Mesenchymal stem cell (in vitro differentiated cells and primary cell): ENCODE data around the gene ZC3H18.
A peak's percentile ranks its signal among the peaks of the same experiment; 100 is the strongest.

Experiments used
- DNase-seq: peaks from one replicate; pipeline ENCODE4 v3.0.0-alpha.2; 2013
- H2AFZ ChIP-seq: one replicate; pipeline ENCODE4 v1.6.1; 2013; ENCODE audit warnings: low read depth, mild to moderate bottlenecking, control low read depth, inconsistent platforms, low read length, moderate library complexity
- H2AK5ac ChIP-seq: 2 replicates; pipeline ENCODE4 v1.6.1; 2013; ENCODE audit warnings: low read length, moderate library complexity, mild to moderate bottlenecking, inconsistent platforms; ENCODE audit not compliant: severe bottlenecking
- H2BK120ac ChIP-seq: one replicate; pipeline ENCODE4 v1.6.1; 2013; ENCODE audit warnings: low read depth, mild to moderate bottlenecking, inconsistent platforms, low read length, moderate library complexity
- H2BK12ac ChIP-seq, 2 experiments: one replicate each; pipeline ENCODE4 v1.6.1; 2013; ENCODE audit warnings: inconsistent platforms in 2 of 2, low read length in 2 of 2, mild to moderate bottlenecking in 2 of 2, moderate library complexity in 2 of 2, control low read depth in 1 of 2
- H2BK15ac ChIP-seq: one replicate; pipeline ENCODE4 v1.6.1; 2013; ENCODE audit warnings: mild to moderate bottlenecking, low read depth, inconsistent platforms; ENCODE audit not compliant: poor library complexity, severe bottlenecking
- H2BK5ac ChIP-seq: 2 replicates; pipeline ENCODE4 v1.6.1; 2013; ENCODE audit warnings: low read depth, mild to moderate bottlenecking, low read length, control low read depth, inconsistent platforms; ENCODE audit not compliant: poor library complexity, severe bottlenecking
- H3K14ac ChIP-seq, 2 experiments: one replicate each; pipeline ENCODE4 v1.6.1; 2013; ENCODE audit warnings: inconsistent platforms in 2 of 2, low read length in 2 of 2, control low read depth in 1 of 2, mild to moderate bottlenecking in 1 of 2, moderate library complexity in 1 of 2
- H3K18ac ChIP-seq, 2 experiments: one replicate each; pipeline ENCODE4 v1.6.1; 2013; ENCODE audit warnings: inconsistent platforms in 2 of 2, low read length in 2 of 2, control low read depth in 1 of 2, low read depth in 1 of 2, mild to moderate bottlenecking in 1 of 2
- H3K23ac ChIP-seq, 2 experiments: one replicate each; pipeline ENCODE4 v1.6.1; 2013; ENCODE audit warnings: inconsistent platforms in 2 of 2, low read length in 2 of 2, mild to moderate bottlenecking in 2 of 2, moderate library complexity in 2 of 2, control low read depth in 1 of 2
- H3K27ac ChIP-seq: 2 replicates; pipeline ENCODE4 v1.5.1; 2013; ENCODE audit warnings: mild to moderate bottlenecking, moderate library complexity, low read length, control low read depth, inconsistent platforms; ENCODE audit not compliant: poor library complexity, severe bottlenecking
- H3K27me3 ChIP-seq, 2 experiments: 2 replicates each; pipeline versions ENCODE4 v1.6.1 to v1.7.0; 2013; ENCODE audit warnings: low read length in 2 of 2, mild to moderate bottlenecking in 2 of 2, moderate library complexity in 2 of 2, control low read depth in 1 of 2, inconsistent platforms in 1 of 2; ENCODE audit not compliant: control insufficient read depth in 1 of 2, insufficient read depth in 1 of 2
- H3K36me3 ChIP-seq, 2 experiments: 2 replicates each; pipeline versions ENCODE4 v1.6.1 to v1.7.0; 2013; ENCODE audit warnings: low read length in 2 of 2, control low read depth in 1 of 2, inconsistent platforms in 1 of 2, low read depth in 1 of 2, mild to moderate bottlenecking in 1 of 2; ENCODE audit not compliant: insufficient read depth in 2 of 2, control insufficient read depth in 1 of 2
- H3K4ac ChIP-seq, 2 experiments: one replicate each; pipeline ENCODE4 v1.6.1; 2013; ENCODE audit warnings: inconsistent platforms in 2 of 2, low read length in 2 of 2, mild to moderate bottlenecking in 2 of 2, moderate library complexity in 2 of 2, control low read depth in 1 of 2, low read depth in 1 of 2
- H3K4me1 ChIP-seq: 2 replicates; pipeline ENCODE4 v1.6.1; 2013; ENCODE audit warnings: low read depth, low read length, control low read depth; ENCODE audit not compliant: control insufficient read depth, insufficient read depth
- H3K4me2 ChIP-seq: 2 replicates; pipeline ENCODE4 v1.6.1; 2013; ENCODE audit warnings: low read length, mild to moderate bottlenecking, inconsistent platforms; ENCODE audit not compliant: poor library complexity, severe bottlenecking
- H3K4me3 ChIP-seq, 2 experiments: 2 replicates each; pipeline versions ENCODE4 v1.5.1 to v1.7.0; 2013; ENCODE audit warnings: low read length in 2 of 2, mild to moderate bottlenecking in 2 of 2, control low read depth in 1 of 2, low read depth in 1 of 2; ENCODE audit not compliant: insufficient read depth in 1 of 2
- H3K79me1 ChIP-seq: replicated peaks from 2 replicates; pipeline ENCODE4 v1.6.1; 2013; ENCODE audit warnings: mild to moderate bottlenecking, control low read depth, low read length, inconsistent platforms; ENCODE audit not compliant: poor library complexity, severe bottlenecking
- H3K9ac ChIP-seq: 2 replicates; pipeline ENCODE4 v1.7.0; 2013; ENCODE audit warnings: mild to moderate bottlenecking, low read length, moderate library complexity
- H3K9me3 ChIP-seq: 2 replicates; pipeline ENCODE4 v1.7.0; 2013; ENCODE audit warnings: mild to moderate bottlenecking, low read length; ENCODE audit not compliant: control insufficient read depth
- H4K8ac ChIP-seq: one replicate; pipeline ENCODE4 v1.6.1; 2013; ENCODE audit warnings: inconsistent platforms, mild to moderate bottlenecking, low read length, moderate library complexity
- H4K91ac ChIP-seq: one replicate; pipeline ENCODE4 v1.6.1; 2013; ENCODE audit warnings: mild to moderate bottlenecking, low read length, inconsistent platforms
- WGBS: methylation state at CpG from one replicate; pipeline ENCODE4 v1.1.7; 2013; ENCODE audit warnings: mixed read lengths; 5-methylcytosine and 5-hydroxymethylcytosine counted together

The ZC3H18 gene

GRCh38 chr16:88631920-88632586 is 61.9 kb downstream of the ZC3H18 start:
- H2BK120ac ChIP-seq = no peak overlapping the region
- peaks cover 23% of the 10 kb centered on the region for H3K4me1 ChIP-seq
- no peak for DNase-seq
- peak overlapping the region in 1 of 2 experiments; percentile 14 for H3K4me3 ChIP-seq
- H3K4ac ChIP-seq = no peak overlapping the region
- no peak overlapping the region for H2BK5ac ChIP-seq
- H2BK12ac ChIP-seq = no peak overlapping the region
- no peak overlapping the region for H3K27ac ChIP-seq
- 95% methylated on average over 30 of the region's 30 CpGs for WGBS
- no peaks in the 10 kb centered on the region for H3K9me3 ChIP-seq
- H3K36me3 ChIP-seq = peaks cover 47 to 56% of the 10 kb centered on the region in 2 experiments
- no peak overlapping the region for H3K23ac ChIP-seq
- H3K18ac ChIP-seq = no peak overlapping the region
- peaks cover 2% of the 10 kb centered on the region for H3K79me1 ChIP-seq
- no peak overlapping the region for H4K8ac ChIP-seq
- H3K27me3 ChIP-seq = peaks cover 0 to 17% of the 10 kb centered on the region in 2 experiments
- H3K9ac ChIP-seq = no peak overlapping the region
- H4K91ac ChIP-seq = no peak overlapping the region
- no peak overlapping the region for H2AK5ac ChIP-seq
- no peak overlapping the region for H2AFZ ChIP-seq
- H2BK15ac ChIP-seq = no peak overlapping the region
- no peak overlapping the region for H3K14ac ChIP-seq
- no peak overlapping the region for H3K4me2 ChIP-seq

GRCh38 chr16:88632587-88632930 is 62.4 kb downstream of the ZC3H18 start:
- Histone ChIP-seq H2BK5ac (no peak overlapping the region), H3K36me3 (peaks cover 42 to 51% of the 10 kb centered on the region in 2 experiments), H3K14ac (no peak overlapping the region), H3K9me3 (no peaks in the 10 kb centered on the region), H3K79me1 (peaks cover 2% of the 10 kb centered on the region), H2BK15ac (no peak overlapping the region), H2BK120ac (no peak overlapping the region), H3K23ac (no peak overlapping the region), H3K4me2 (no peak overlapping the region), H3K4me1 (peaks cover 24% of the 10 kb centered on the region), H2AK5ac (no peak overlapping the region), H3K27me3 (peaks cover 0 to 20% of the 10 kb centered on the region in 2 experiments), H3K18ac (no peak overlapping the region), H3K27ac (no peak overlapping the region), H2BK12ac (no peak overlapping the region), H4K8ac (no peak overlapping the region), H2AFZ (no peak overlapping the region), H3K4ac (no peak overlapping the region), H3K4me3 (no peak overlapping the region), H3K9ac (no peak overlapping the region), H4K91ac (no peak overlapping the region)
- no peak for DNase-seq
- 96% methylated on average over 11 of the region's 11 CpGs for WGBS

- Histone ChIP-seq H2AFZ (no peak overlapping the region), H3K79me1 (peaks cover 2% of the 10 kb centered on the region), H4K91ac (no peak overlapping the region), H3K14ac (no peak overlapping the region), H3K4ac (no peak overlapping the region), H3K4me1 (peaks cover 26% of the 10 kb centered on the region), H4K8ac (no peak overlapping the region), H3K9ac (no peak overlapping the region), H3K27ac (no peak overlapping the region), H3K4me2 (peak overlapping the region; percentile 96), H3K27me3 (peaks cover 6 to 31% of the 10 kb centered on the region in 2 experiments), H3K23ac (no peak overlapping the region), H3K36me3 (peaks cover 30 to 39% of the 10 kb centered on the region in 2 experiments), H3K4me3 (peak overlapping the region in 1 of 2 experiments; percentile 58), H2AK5ac (no peak overlapping the region), H2BK120ac (no peak overlapping the region), H2BK5ac (no peak overlapping the region), H2BK12ac (no peak overlapping the region), H3K18ac (peak overlapping the region in 1 of 2 experiments; percentile 86), H3K9me3 (no peaks in the 10 kb centered on the region), H2BK15ac (no peak overlapping the region)
- peak; percentile 57 for DNase-seq
- 61% methylated on average over 23 of the region's 23 CpGs for WGBS
These were observed 63.5 kb downstream of the ZC3H18 start for GRCh38 chr16:88633684-88634140.

- H3K14ac ChIP-seq = peak overlapping the region in 1 of 2 experiments; percentile 94
- peaks cover 26% of the 10 kb centered on the region for H3K4me1 ChIP-seq
- peaks cover 27 to 37% of the 10 kb centered on the region in 2 experiments for H3K36me3 ChIP-seq
- H2BK120ac ChIP-seq = peak overlapping the region; percentile 35
- peak overlapping the region in 1 of 2 experiments; percentile 79 for H3K23ac ChIP-seq
- WGBS = 8% methylated on average over 59 of the region's 82 CpGs
- peak overlapping the region; percentile 96 for H3K4me2 ChIP-seq
- H4K8ac ChIP-seq = peak overlapping the region; percentile 88
- H3K4me3 ChIP-seq = peak overlapping the region; percentile 58 to 68
- peak; percentile 85 for DNase-seq
- peaks cover 2% of the 10 kb centered on the region for H3K79me1 ChIP-seq
- no peak overlapping the region for H2BK5ac ChIP-seq
- no peak overlapping the region for H2AK5ac ChIP-seq
- peak overlapping the region; percentile 95 for H2BK15ac ChIP-seq
- peak overlapping the region; percentile 11 for H4K91ac ChIP-seq
- peak overlapping the region; percentile 48 for H3K9ac ChIP-seq
- peak overlapping the region; percentile 8 for H2AFZ ChIP-seq
- peaks cover 12 to 38% of the 10 kb centered on the region in 2 experiments for H3K27me3 ChIP-seq
- H3K9me3 ChIP-seq = no peaks in the 10 kb centered on the region
- H3K18ac ChIP-seq = peak overlapping the region; percentile 61 to 86
- peak overlapping the region in 1 of 2 experiments; percentile 34 for H3K4ac ChIP-seq
- peak overlapping the region in 1 of 2 experiments; percentile 21 for H2BK12ac ChIP-seq
- H3K27ac ChIP-seq = no peak overlapping the region
These were observed 64.2 kb downstream of the ZC3H18 start for GRCh38 chr16:88634141-88634993.
